ENCODE results near the gene SARDH. TPM values are rescaled to one million over a fixed set of nuclear protein-coding genes. Genes with fewer than 3 reads are reported as not detected.

Gene SARDH
- total and polyA plus RNA-seq, 2 of the 8 experiments (the other 6 are each of a cell fraction or from before 2014, with no cell fraction given): 6.4 to 7.4 TPM

DNA sequence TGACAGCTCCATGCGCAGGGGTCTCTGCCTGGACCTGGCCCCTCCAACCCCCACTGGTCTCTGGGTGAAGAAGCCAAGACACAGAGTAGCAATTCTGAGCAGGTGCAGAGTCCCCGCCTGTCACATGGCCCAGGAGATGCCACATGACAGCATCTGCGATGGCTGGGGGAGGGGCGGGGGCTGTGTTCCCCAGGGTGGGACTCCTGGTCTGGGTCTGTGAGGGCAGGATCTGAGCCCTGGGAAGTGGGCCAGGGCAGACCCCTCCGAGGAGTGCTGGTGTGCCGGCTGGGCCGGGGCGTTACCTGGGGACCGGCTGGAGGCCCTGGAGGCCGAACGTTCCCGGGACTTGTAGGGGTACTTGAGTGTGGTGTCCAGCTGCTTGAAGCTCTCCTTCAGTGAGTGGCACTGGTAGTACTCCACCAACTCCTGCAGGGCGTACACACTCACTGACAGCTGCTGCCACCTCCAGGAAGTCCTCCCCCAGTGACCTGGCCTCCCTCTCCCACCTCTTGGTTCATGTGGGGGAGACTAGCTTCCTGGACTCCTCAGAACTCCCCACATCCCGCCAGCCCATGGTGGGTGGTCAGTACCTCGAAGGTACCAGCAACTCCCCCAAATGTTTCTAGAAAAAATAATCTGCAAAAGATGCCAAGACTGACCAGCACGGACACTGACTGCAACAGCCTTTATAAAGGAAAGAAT, 32.1 kb upstream of the SARDH start (continued):
- TF ChIP-seq SP1 (IDR thresholded peaks at IDR 0.05; ENCODE audit: low read depth, low read length): no peak
- TF ChIP-seq CTBP2 (IDR thresholded peaks at IDR 0.05; ENCODE audit: borderline replicate concordance, insufficient read depth, insufficient read length, low read length): no peak
- TF ChIP-seq RNF2 (IDR thresholded peaks at IDR 0.05; ENCODE audit: borderline replicate concordance, low read depth, low read length, missing control alignments, poor library complexity, severe bottlenecking): no peak
- no peak for TF ChIP-seq CEBPB (IDR thresholded peaks at IDR 0.05; ENCODE audit: low read depth, low read length)
